ENCODE results near the gene ZNF789.

ZNF789 gene

DNA sequence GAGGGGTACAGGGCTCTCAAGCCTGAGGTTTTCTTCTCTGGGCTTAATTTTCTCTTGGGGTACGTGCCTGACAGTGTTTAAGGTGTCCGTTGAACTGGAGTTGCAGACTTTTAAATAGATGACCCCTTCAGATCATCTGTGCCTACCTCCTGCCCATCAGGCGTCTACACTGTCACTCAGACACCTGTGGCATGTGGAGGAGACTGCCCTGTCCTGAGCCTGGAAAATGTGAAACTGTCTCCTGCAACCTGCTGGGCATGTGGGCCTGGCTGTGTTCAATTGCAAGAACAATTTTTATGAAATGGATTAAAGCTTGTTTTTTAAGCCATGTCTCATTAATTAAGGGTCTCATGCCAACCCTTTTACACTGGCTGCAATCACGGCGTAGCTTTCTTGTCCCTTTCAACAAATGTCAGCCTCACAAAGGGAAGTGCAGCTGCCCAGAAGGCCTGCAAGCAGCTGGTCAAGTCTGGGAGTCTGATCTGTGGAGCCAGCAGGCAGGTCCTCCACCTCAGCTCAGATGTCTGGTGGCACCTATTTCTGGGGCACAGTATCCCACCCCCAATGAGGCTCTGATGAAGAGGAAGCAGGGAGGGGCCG is 15.5 kb upstream of the ZNF789 start:
- Histone ChIP-seq H3K4me3 (ENCODE audit: low read depth, low read length, poor library complexity, severe bottlenecking) (no peak overlapping the region), H3K9me3 (ENCODE audit: low read length) (no peaks in the 10 kb centered on the region), H2AFZ (ENCODE audit: low read length) (no peak overlapping the region), H4K20me1 (ENCODE audit: insufficient read depth, low read length) (no peaks in the 10 kb centered on the region), H3K27ac (ENCODE audit: low read depth, low read length, poor library complexity, severe bottlenecking) (no peak overlapping the region), H3F3A (ENCODE audit: insufficient read depth, low read length) (no peaks in the 10 kb centered on the region; the same call in 1 of the 2 replicates), H3K9ac (ENCODE audit: low read length) (no peak overlapping the region), H3K4me1 (ENCODE audit: insufficient read depth, low read length, severe bottlenecking) (peaks cover 6% of the 10 kb centered on the region), H3K36me3 (ENCODE audit: insufficient read depth, low read length) (peaks cover 98% of the 10 kb centered on the region), H3K79me2 (ENCODE audit: insufficient read depth, low read length) (peaks cover 26% of the 10 kb centered on the region), H3K4me2 (ENCODE audit: low read length) (no peak overlapping the region), H3K9me2 (ENCODE audit: low read depth, low read length) (no peaks in the 10 kb centered on the region), H3K27me3 (ENCODE audit: insufficient read depth, low read length) (no peaks in the 10 kb centered on the region)
- TF ChIP-seq, protein P1, sequence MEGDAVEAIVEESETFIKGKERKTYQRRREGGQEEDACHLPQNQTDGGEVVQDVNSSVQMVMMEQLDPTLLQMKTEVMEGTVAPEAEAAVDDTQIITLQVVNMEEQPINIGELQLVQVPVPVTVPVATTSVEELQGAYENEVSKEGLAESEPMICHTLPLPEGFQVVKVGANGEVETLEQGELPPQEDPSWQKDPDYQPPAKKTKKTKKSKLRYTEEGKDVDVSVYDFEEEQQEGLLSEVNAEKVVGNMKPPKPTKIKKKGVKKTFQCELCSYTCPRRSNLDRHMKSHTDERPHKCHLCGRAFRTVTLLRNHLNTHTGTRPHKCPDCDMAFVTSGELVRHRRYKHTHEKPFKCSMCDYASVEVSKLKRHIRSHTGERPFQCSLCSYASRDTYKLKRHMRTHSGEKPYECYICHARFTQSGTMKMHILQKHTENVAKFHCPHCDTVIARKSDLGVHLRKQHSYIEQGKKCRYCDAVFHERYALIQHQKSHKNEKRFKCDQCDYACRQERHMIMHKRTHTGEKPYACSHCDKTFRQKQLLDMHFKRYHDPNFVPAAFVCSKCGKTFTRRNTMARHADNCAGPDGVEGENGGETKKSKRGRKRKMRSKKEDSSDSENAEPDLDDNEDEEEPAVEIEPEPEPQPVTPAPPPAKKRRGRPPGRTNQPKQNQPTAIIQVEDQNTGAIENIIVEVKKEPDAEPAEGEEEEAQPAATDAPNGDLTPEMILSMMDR (IDR thresholded peaks at IDR 0.05; ENCODE audit: low read length) = no peak
- no peak for TF ChIP-seq EZH2 (IDR thresholded peaks at IDR 0.05; ENCODE audit: borderline replicate concordance, low read length)

DNA sequence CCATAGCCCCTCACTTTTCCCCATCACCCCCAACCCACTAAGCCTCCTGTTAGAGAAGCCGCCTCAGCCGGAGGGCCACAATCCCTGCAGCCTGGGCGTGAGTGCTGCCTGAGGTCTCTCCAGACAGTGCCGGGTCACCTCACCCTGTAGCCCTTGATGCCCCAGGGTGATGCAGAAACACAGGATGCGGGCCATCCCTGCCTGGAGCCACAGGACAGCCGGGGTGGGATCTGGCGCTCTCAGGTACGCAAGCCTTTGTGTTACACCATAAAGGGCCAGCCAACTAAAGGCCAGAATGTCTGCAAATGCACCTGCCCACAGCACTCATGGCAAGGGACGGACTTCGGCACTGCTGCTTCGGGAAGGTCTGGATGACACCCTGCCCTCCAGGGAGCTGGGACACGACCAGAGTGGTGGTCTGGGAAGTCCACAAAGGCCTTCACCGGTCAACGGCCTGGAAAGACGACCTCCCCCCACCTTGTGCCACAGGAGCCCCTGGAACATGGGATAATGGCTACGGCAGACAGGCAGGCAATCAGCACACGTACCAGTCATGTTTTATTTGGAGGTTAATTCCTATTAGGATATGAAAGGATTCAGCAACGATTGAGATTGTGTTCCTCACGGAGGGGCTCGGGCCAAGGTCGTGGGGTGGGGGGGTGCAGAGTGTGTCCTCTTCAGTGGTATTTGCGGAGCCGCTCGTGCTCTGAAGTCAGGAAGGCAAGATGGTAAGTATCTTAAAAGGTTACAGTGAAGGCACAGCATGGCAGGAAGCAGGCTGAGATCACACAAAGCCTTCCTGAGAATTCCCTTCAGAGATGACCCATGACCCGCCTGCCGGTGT is 14.8 kb upstream of the ZNF789 start:
- no peak overlapping the region for H3K9ac ChIP-seq (ENCODE audit: low read length)
- H3K4me3 ChIP-seq (ENCODE audit: low read depth, low read length, poor library complexity, severe bottlenecking) = no peak overlapping the region
- peaks cover 96% of the 10 kb centered on the region for H3K36me3 ChIP-seq (ENCODE audit: insufficient read depth, low read length)
- peaks cover 32% of the 10 kb centered on the region for H3K79me2 ChIP-seq (ENCODE audit: insufficient read depth, low read length)
- no peaks in the 10 kb centered on the region for H3K9me3 ChIP-seq (ENCODE audit: low read length)
- no peak overlapping the region for H2AFZ ChIP-seq (ENCODE audit: low read length)
- no peaks in the 10 kb centered on the region for H3K9me2 ChIP-seq (ENCODE audit: low read depth, low read length)
- H4K20me1 ChIP-seq (ENCODE audit: insufficient read depth, low read length) = no peaks in the 10 kb centered on the region
- no peak for TF ChIP-seq EZH2 (IDR thresholded peaks at IDR 0.05; ENCODE audit: borderline replicate concordance, low read length)
- TF ChIP-seq, protein P1 (IDR thresholded peaks at IDR 0.05; ENCODE audit: low read length) = no peak
- no peaks in the 10 kb centered on the region for H3K27me3 ChIP-seq (ENCODE audit: insufficient read depth, low read length)
- no peak overlapping the region for H3K27ac ChIP-seq (ENCODE audit: low read depth, low read length, poor library complexity, severe bottlenecking)
- no peaks in the 10 kb centered on the region; the same call in 1 of the 2 replicates for H3F3A ChIP-seq (ENCODE audit: insufficient read depth, low read length)
- no peak overlapping the region for H3K4me2 ChIP-seq (ENCODE audit: low read length)
- peaks cover 6% of the 10 kb centered on the region for H3K4me1 ChIP-seq (ENCODE audit: insufficient read depth, low read length, severe bottlenecking)

DNA sequence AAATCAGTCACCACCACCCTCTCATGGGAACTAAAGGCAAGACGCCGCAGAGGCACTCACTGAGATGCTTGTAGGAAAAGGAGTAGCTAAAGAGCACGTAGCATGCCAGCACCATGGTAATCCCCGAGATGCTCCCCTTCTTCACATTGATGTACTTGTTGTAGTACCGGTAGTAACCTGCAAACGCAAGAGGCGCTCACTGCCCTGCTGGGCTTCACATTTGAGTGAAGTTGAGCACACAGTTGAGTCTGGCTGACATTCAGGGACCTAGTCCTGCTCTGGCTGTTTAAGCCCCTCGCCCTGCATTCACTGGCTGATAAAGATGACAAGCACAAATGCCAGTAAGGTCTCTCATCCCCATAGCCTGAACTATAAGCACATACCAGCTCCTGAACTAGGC is 13.6 kb upstream of the ZNF789 start:
- no peak overlapping the region for H3K4me2 ChIP-seq (ENCODE audit: low read length)
- H3K9ac ChIP-seq (ENCODE audit: low read length) = no peak overlapping the region
- H3K36me3 ChIP-seq (ENCODE audit: insufficient read depth, low read length) = peaks cover 97% of the 10 kb centered on the region
- no peak overlapping the region for H3K27ac ChIP-seq (ENCODE audit: low read depth, low read length, poor library complexity, severe bottlenecking)
- H4K20me1 ChIP-seq (ENCODE audit: insufficient read depth, low read length) = no peaks in the 10 kb centered on the region
- no peak for TF ChIP-seq EZH2 (IDR thresholded peaks at IDR 0.05; ENCODE audit: borderline replicate concordance, low read length)
- TF ChIP-seq, protein P1 (IDR thresholded peaks at IDR 0.05; ENCODE audit: low read length) = peak; percentile 68
- no peaks in the 10 kb centered on the region for H3K9me2 ChIP-seq (ENCODE audit: low read depth, low read length)
- H3F3A ChIP-seq (ENCODE audit: insufficient read depth, low read length) = no peaks in the 10 kb centered on the region; the same call in 1 of the 2 replicates
- no peak overlapping the region for H2AFZ ChIP-seq (ENCODE audit: low read length)
- peaks cover 44% of the 10 kb centered on the region for H3K79me2 ChIP-seq (ENCODE audit: insufficient read depth, low read length)
- no peaks in the 10 kb centered on the region for H3K9me3 ChIP-seq (ENCODE audit: low read length)
- H3K4me1 ChIP-seq (ENCODE audit: insufficient read depth, low read length, severe bottlenecking) = peaks cover 6% of the 10 kb centered on the region
- no peaks in the 10 kb centered on the region for H3K27me3 ChIP-seq (ENCODE audit: insufficient read depth, low read length)
- no peak overlapping the region for H3K4me3 ChIP-seq (ENCODE audit: low read depth, low read length, poor library complexity, severe bottlenecking)

All from OCI-LY1 (cell line).